Prostate gland (tissue), 2 donors: Measurements from ENCODE around the gene CNTRL.

Source experiments
- CTCF ChIP-seq, 4 experiments: fragments of 200-600 bp in 2 of 4; fragments of 450-650 bp in 2 of 4; sonication (generic) in 2 of 4; IDR thresholded peaks; 1 replicate in 3 of 4; 2 replicates in 1 of 4; pipeline ENCODE4 v1.5.1; 2016 to 2019; ENCODE audit warnings: antibody characterized with exemption in 4 of 4, mild to moderate bottlenecking in 2 of 4, moderate library complexity in 2 of 4
- POLR2A ChIP-seq: fragments of 450-650 bp; IDR thresholded peaks from one replicate; pipeline ENCODE4 v1.6.1; 2016; ENCODE audit warnings: antibody characterized with exemption, mild to moderate bottlenecking

GRCh38 chr9:121138973-121139372 is 64.2 kb downstream of the CNTRL start:
- TF ChIP-seq POLR2A (no peak), CTCF (IDR thresholded peaks at IDR 0.05) (no peak)
